Measurements from ENCODE around the gene ABHD12. TPM values are rescaled to one million over a fixed set of nuclear protein-coding genes. Genes with fewer than 3 reads are reported as not detected.
A peak's percentile ranks its signal among the peaks of the same experiment; 100 is the strongest.
"Not testable (repeated sequence)": the region's sequence is repeated elsewhere in the genome, so short reads cannot be mapped to it uniquely, and the experiment has no call there.

Gene ABHD12
- total RNA-seq, 1 donor from 2014 or later: 51.3 TPM

GRCh38 chr20:25314497-25315417, 75.9 kb downstream of the ABHD12 start:
- H3K27ac Mint-ChIP-seq (ENCODE audit: unreplicated experiment): peak overlapping the region; percentile 69
- H3K36me3 Mint-ChIP-seq (ENCODE audit: low read depth): peaks cover 12% of the 10 kb centered on the region
- TF ChIP-seq, protein P1, sequence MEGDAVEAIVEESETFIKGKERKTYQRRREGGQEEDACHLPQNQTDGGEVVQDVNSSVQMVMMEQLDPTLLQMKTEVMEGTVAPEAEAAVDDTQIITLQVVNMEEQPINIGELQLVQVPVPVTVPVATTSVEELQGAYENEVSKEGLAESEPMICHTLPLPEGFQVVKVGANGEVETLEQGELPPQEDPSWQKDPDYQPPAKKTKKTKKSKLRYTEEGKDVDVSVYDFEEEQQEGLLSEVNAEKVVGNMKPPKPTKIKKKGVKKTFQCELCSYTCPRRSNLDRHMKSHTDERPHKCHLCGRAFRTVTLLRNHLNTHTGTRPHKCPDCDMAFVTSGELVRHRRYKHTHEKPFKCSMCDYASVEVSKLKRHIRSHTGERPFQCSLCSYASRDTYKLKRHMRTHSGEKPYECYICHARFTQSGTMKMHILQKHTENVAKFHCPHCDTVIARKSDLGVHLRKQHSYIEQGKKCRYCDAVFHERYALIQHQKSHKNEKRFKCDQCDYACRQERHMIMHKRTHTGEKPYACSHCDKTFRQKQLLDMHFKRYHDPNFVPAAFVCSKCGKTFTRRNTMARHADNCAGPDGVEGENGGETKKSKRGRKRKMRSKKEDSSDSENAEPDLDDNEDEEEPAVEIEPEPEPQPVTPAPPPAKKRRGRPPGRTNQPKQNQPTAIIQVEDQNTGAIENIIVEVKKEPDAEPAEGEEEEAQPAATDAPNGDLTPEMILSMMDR (conservative IDR thresholded peaks at IDR 0.05): no peak
- no peaks in the 10 kb centered on the region for H3K27me3 Mint-ChIP-seq (ENCODE audit: low read depth)
- no peak for DNase-seq (ENCODE audit: low read depth, low spot score)
- H3K4me1 Mint-ChIP-seq: peaks cover 20% of the 10 kb centered on the region
- no peak overlapping the region for H3K4me3 Mint-ChIP-seq
- H3K9me3 Mint-ChIP-seq: no peaks in the 10 kb centered on the region

- peaks cover 12% of the 10 kb centered on the region for H3K36me3 Mint-ChIP-seq (ENCODE audit: low read depth)
- H3K27ac Mint-ChIP-seq (ENCODE audit: unreplicated experiment): no peak overlapping the region
- no peaks in the 10 kb centered on the region for H3K9me3 Mint-ChIP-seq
- peaks cover 9% of the 10 kb centered on the region for H3K4me1 Mint-ChIP-seq
- no peaks in the 10 kb centered on the region for H3K27me3 Mint-ChIP-seq (ENCODE audit: low read depth)
- TF ChIP-seq, protein P1 (conservative IDR thresholded peaks at IDR 0.05): no peak
- no peak for DNase-seq (ENCODE audit: low read depth, low spot score)
- no peak overlapping the region for H3K4me3 Mint-ChIP-seq
Measured at GRCh38 chr20:25313593-25313992, 77.0 kb downstream of the ABHD12 start.

GRCh38 chr20:25312716-25313115, 77.9 kb downstream of the ABHD12 start:
- H3K27ac Mint-ChIP-seq (ENCODE audit: unreplicated experiment); H3K27me3 Mint-ChIP-seq (ENCODE audit: low read depth); H3K4me1 Mint-ChIP-seq; H3K9me3 Mint-ChIP-seq; DNase-seq (ENCODE audit: low read depth, low spot score); H3K4me3 Mint-ChIP-seq: not testable (repeated sequence)
- peaks cover 12% of the 10 kb centered on the region for H3K36me3 Mint-ChIP-seq (ENCODE audit: low read depth)

DNA sequence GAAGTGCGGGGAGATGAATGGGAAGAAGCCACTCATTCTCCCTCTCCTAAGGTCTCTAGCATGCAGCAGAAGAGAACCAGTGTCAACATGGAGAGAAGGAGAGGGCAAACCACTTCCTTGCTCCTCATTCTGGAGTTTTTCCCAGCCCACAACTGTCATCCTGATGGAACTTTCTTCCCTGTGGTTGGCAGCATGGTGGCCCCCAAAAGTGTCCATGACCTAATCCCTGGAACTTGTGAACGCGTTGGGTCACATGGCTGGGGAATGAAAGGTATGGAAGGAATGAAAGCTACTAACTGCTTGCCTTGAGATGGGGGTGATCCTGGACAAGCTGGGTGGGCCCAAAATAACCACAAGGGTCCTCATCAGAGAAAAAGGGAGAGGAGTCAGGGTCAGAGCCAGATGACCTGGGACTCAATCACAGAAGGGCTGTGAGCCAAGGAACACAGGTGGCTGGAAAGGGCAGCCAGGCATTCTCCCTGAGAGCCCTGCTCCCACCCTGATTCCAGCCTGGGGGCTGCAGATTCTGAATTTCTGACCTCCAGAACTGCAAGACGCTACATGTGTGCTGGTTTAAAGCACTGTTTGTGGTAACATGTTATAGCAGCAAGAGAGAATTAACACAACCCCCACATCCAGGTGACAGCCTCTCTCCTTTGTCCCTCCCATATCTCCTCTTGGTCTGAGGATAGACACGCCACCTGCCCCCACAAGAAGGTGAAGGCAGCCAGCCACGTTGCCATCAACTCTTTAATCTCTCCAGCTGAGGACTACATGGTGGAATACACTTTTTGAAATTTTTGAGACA, 79.5 kb downstream of the ABHD12 start:
- no peak overlapping the region for H3K4me3 Mint-ChIP-seq
- TF ChIP-seq, protein P1 (conservative IDR thresholded peaks at IDR 0.05): no peak
- DNase-seq (ENCODE audit: low read depth, low spot score): no peak
- no peaks in the 10 kb centered on the region for H3K9me3 Mint-ChIP-seq
- peaks cover 9% of the 10 kb centered on the region for H3K4me1 Mint-ChIP-seq
- H3K27me3 Mint-ChIP-seq (ENCODE audit: low read depth): no peaks in the 10 kb centered on the region
- peaks cover 11% of the 10 kb centered on the region for H3K36me3 Mint-ChIP-seq (ENCODE audit: low read depth)
- H3K27ac Mint-ChIP-seq (ENCODE audit: unreplicated experiment): peak overlapping the region; percentile 62

- Mint-ChIP-seq H3K27ac (ENCODE audit: unreplicated experiment) (peak overlapping the region; percentile 91), H3K9me3 (no peaks in the 10 kb centered on the region), H3K4me3 (peak overlapping the region; percentile 28), H3K36me3 (ENCODE audit: low read depth) (peaks cover 11% of the 10 kb centered on the region), H3K27me3 (ENCODE audit: low read depth) (no peaks in the 10 kb centered on the region), H3K4me1 (peaks cover 9% of the 10 kb centered on the region)
- TF ChIP-seq, protein P1 (conservative IDR thresholded peaks at IDR 0.05): peak; percentile 54
- DNase-seq (ENCODE audit: low read depth, low spot score): no peak
Measured at GRCh38 chr20:25310268-25310920, 80.2 kb downstream of the ABHD12 start.
